BLaER1 (cell line): ENCODE measurements around the gene TDP2.

Experiments
- H3K27ac ChIP-seq: shearing (Covaris generic); formaldehyde crosslinking; 2 replicates; pipeline ENCODE4 v1.8.1; 2022
- H3K27me3 ChIP-seq: shearing (Covaris generic); formaldehyde crosslinking; 2 replicates; pipeline ENCODE4 v1.8.1; 2022
- H3K36me3 ChIP-seq: shearing (Covaris generic); formaldehyde crosslinking; 2 replicates; pipeline ENCODE4 v1.8.1; 2022
- H3K4me1 ChIP-seq: shearing (Covaris generic); formaldehyde crosslinking; 2 replicates; pipeline ENCODE4 v1.8.1; 2022
- H3K4me2 ChIP-seq: shearing (Covaris generic); formaldehyde crosslinking; 2 replicates; pipeline ENCODE4 v1.8.1; 2022
- H3K4me3 ChIP-seq: shearing (Covaris generic); formaldehyde crosslinking; 2 replicates; pipeline ENCODE4 v1.8.1; 2022
- H3K9ac ChIP-seq: shearing (Covaris generic); formaldehyde crosslinking; 2 replicates; pipeline ENCODE4 v1.8.1; 2022
- H3K9me3 ChIP-seq: shearing (Covaris generic); formaldehyde crosslinking; 2 replicates; pipeline ENCODE4 v1.8.1; 2022
- H4K20me1 ChIP-seq: shearing (Covaris generic); formaldehyde crosslinking; 2 replicates; pipeline ENCODE4 v1.8.1; 2022
- Cebpa-rat ChIP-seq: shearing (Covaris generic); IDR thresholded peaks from 2 replicates; pipeline ENCODE4 v1.8.1; 2022

TDP2 gene

GRCh38 chr6:24694198-24694597 is 27.5 kb upstream of the TDP2 start:
- no peak overlapping the region for H3K4me3 ChIP-seq
- peaks cover 9% of the 10 kb centered on the region; the same call in 1 of the 2 replicates for H3K36me3 ChIP-seq
- H3K9me3 ChIP-seq, result no peaks in the 10 kb centered on the region
- no peaks in the 10 kb centered on the region for H3K4me1 ChIP-seq
- no peaks in the 10 kb centered on the region for H3K27me3 ChIP-seq
- no peak overlapping the region for H3K9ac ChIP-seq
- no peak overlapping the region for H3K27ac ChIP-seq
- no peak overlapping the region for H3K4me2 ChIP-seq
- TF ChIP-seq Cebpa-rat, result no peak
- H4K20me1 ChIP-seq, result no peaks in the 10 kb centered on the region

- Histone ChIP-seq H3K27ac (no peak overlapping the region; the same call in 1 of the 2 replicates), H3K9me3 (no peaks in the 10 kb centered on the region), H3K27me3 (no peaks in the 10 kb centered on the region), H4K20me1 (no peaks in the 10 kb centered on the region), H3K36me3 (peaks cover 5% of the 10 kb centered on the region; the same call in 1 of the 2 replicates), H3K4me2 (no peak overlapping the region), H3K4me3 (no peak overlapping the region), H3K9ac (no peak overlapping the region), H3K4me1 (no peaks in the 10 kb centered on the region)
- no peak for TF ChIP-seq Cebpa-rat
Measured at GRCh38 chr6:24692848-24693592, 26.3 kb upstream of the TDP2 start.

GRCh38 chr6:24692415-24692814 is 25.7 kb upstream of the TDP2 start:
- H3K9ac ChIP-seq, result no peak overlapping the region
- no peak for TF ChIP-seq Cebpa-rat
- H3K4me3 ChIP-seq, result no peak overlapping the region
- H3K36me3 ChIP-seq, result peaks cover 10% of the 10 kb centered on the region; the same call in 1 of the 2 replicates
- no peak overlapping the region for H3K27ac ChIP-seq
- no peaks in the 10 kb centered on the region for H3K27me3 ChIP-seq
- no peak overlapping the region for H3K4me2 ChIP-seq
- H4K20me1 ChIP-seq, result no peaks in the 10 kb centered on the region
- no peaks in the 10 kb centered on the region for H3K9me3 ChIP-seq
- H3K4me1 ChIP-seq, result no peaks in the 10 kb centered on the region

- TF ChIP-seq Cebpa-rat, result no peak
Measured at GRCh38 chr6:24692003-24692402, 25.3 kb upstream of the TDP2 start.

GRCh38 chr6:24691550-24691949 is 24.9 kb upstream of the TDP2 start:
- H3K4me3 ChIP-seq, result no peak overlapping the region
- no peak overlapping the region for H3K4me2 ChIP-seq
- no peak for TF ChIP-seq Cebpa-rat
- no peak overlapping the region for H3K27ac ChIP-seq
- peaks cover 18% of the 10 kb centered on the region; the same call in 1 of the 2 replicates for H3K36me3 ChIP-seq
- H3K9ac ChIP-seq, result no peak overlapping the region
- H3K27me3 ChIP-seq, result no peaks in the 10 kb centered on the region
- no peaks in the 10 kb centered on the region for H3K4me1 ChIP-seq
- no peaks in the 10 kb centered on the region for H4K20me1 ChIP-seq
- H3K9me3 ChIP-seq, result no peaks in the 10 kb centered on the region

More at GRCh38 chr6:24692003-24692402, 25.3 kb upstream of the TDP2 start:
- H3K4me1 ChIP-seq, result no peaks in the 10 kb centered on the region
- no peak overlapping the region for H3K27ac ChIP-seq
- H4K20me1 ChIP-seq, result no peaks in the 10 kb centered on the region
- H3K27me3 ChIP-seq, result no peaks in the 10 kb centered on the region
- no peak overlapping the region for H3K4me3 ChIP-seq
- no peak overlapping the region for H3K9ac ChIP-seq
- peaks cover 15% of the 10 kb centered on the region; the same call in 1 of the 2 replicates for H3K36me3 ChIP-seq
- no peak overlapping the region for H3K4me2 ChIP-seq
- no peaks in the 10 kb centered on the region for H3K9me3 ChIP-seq

- Histone ChIP-seq H3K27ac (no peak overlapping the region), H3K36me3 (peaks cover 18% of the 10 kb centered on the region; the same call in 1 of the 2 replicates), H3K27me3 (no peaks in the 10 kb centered on the region), H4K20me1 (no peaks in the 10 kb centered on the region), H3K9me3 (no peaks in the 10 kb centered on the region), H3K4me1 (no peaks in the 10 kb centered on the region), H3K4me3 (no peak overlapping the region), H3K9ac (no peak overlapping the region), H3K4me2 (no peak overlapping the region)
- no peak for TF ChIP-seq Cebpa-rat
Measured at GRCh38 chr6:24690593-24690992, 23.9 kb upstream of the TDP2 start.

GRCh38 chr6:24689964-24690363 is 23.3 kb upstream of the TDP2 start:
- H4K20me1 ChIP-seq, result no peaks in the 10 kb centered on the region
- no peak overlapping the region for H3K27ac ChIP-seq
- no peaks in the 10 kb centered on the region for H3K27me3 ChIP-seq
- no peak for TF ChIP-seq Cebpa-rat
- H3K9ac ChIP-seq, result no peak overlapping the region
- H3K4me3 ChIP-seq, result no peak overlapping the region
- H3K36me3 ChIP-seq, result peaks cover 18% of the 10 kb centered on the region; the same call in 1 of the 2 replicates
- no peak overlapping the region for H3K4me2 ChIP-seq
- no peaks in the 10 kb centered on the region for H3K4me1 ChIP-seq
- H3K9me3 ChIP-seq, result no peaks in the 10 kb centered on the region

- Histone ChIP-seq H3K36me3 (peaks cover 27% of the 10 kb centered on the region), H3K27me3 (no peaks in the 10 kb centered on the region), H3K9me3 (peaks cover under 1% of the 10 kb centered on the region; the same call in 1 of the 2 replicates), H3K9ac (no peak overlapping the region), H3K4me3 (no peak overlapping the region), H3K27ac (no peak overlapping the region), H3K4me1 (no peaks in the 10 kb centered on the region), H3K4me2 (no peak overlapping the region), H4K20me1 (no peaks in the 10 kb centered on the region)
- TF ChIP-seq Cebpa-rat, result no peak
Measured at GRCh38 chr6:24686946-24687345, 20.2 kb upstream of the TDP2 start.

- peaks cover 32% of the 10 kb centered on the region for H3K36me3 ChIP-seq
- H3K9ac ChIP-seq, result no peak overlapping the region
- H3K4me1 ChIP-seq, result no peaks in the 10 kb centered on the region
- peaks cover 6% of the 10 kb centered on the region for H3K9me3 ChIP-seq
- H3K27ac ChIP-seq, result no peak overlapping the region
- no peak for TF ChIP-seq Cebpa-rat
- H3K4me2 ChIP-seq, result no peak overlapping the region
- no peaks in the 10 kb centered on the region for H3K27me3 ChIP-seq
- no peak overlapping the region for H3K4me3 ChIP-seq
- H4K20me1 ChIP-seq, result no peaks in the 10 kb centered on the region
Measured at GRCh38 chr6:24686408-24686807, 19.7 kb upstream of the TDP2 start.

- Histone ChIP-seq H3K4me2 (no peak overlapping the region), H3K9ac (no peak overlapping the region), H3K27me3 (no peaks in the 10 kb centered on the region), H3K4me3 (no peak overlapping the region), H3K36me3 (peaks cover 46% of the 10 kb centered on the region), H3K4me1 (no peaks in the 10 kb centered on the region), H4K20me1 (no peaks in the 10 kb centered on the region), H3K27ac (no peak overlapping the region), H3K9me3 (peaks cover 17% of the 10 kb centered on the region)
- TF ChIP-seq Cebpa-rat, result no peak
Measured at GRCh38 chr6:24683297-24684296, 16.9 kb upstream of the TDP2 start.
